ENCODE data around the gene TNS3. TPM values are rescaled to one million over a fixed set of nuclear protein-coding genes. Genes with fewer than 3 reads are reported as not detected.
"Not testable (repeated sequence)": the region's sequence is repeated elsewhere in the genome, so short reads cannot be mapped to it uniquely, and the experiment has no call there.

Gene TNS3
- total RNA-seq, 1 donor = 9.2 TPM

- peaks cover 5% of the 10 kb centered on the region for H3K4me1 ChIP-seq (ENCODE audit: insufficient read depth, low read length)
- H3K9me3 ChIP-seq (ENCODE audit: low read depth, low read length) = no peaks in the 10 kb centered on the region
- no peaks in the 10 kb centered on the region for H3K27me3 ChIP-seq (ENCODE audit: insufficient read depth, low read length)
- H3K4me3 ChIP-seq (ENCODE audit: low read length) = no peak overlapping the region
Measured at GRCh38 chr7:47548546-47548945, 33.4 kb downstream of the TNS3 start.

DNA sequence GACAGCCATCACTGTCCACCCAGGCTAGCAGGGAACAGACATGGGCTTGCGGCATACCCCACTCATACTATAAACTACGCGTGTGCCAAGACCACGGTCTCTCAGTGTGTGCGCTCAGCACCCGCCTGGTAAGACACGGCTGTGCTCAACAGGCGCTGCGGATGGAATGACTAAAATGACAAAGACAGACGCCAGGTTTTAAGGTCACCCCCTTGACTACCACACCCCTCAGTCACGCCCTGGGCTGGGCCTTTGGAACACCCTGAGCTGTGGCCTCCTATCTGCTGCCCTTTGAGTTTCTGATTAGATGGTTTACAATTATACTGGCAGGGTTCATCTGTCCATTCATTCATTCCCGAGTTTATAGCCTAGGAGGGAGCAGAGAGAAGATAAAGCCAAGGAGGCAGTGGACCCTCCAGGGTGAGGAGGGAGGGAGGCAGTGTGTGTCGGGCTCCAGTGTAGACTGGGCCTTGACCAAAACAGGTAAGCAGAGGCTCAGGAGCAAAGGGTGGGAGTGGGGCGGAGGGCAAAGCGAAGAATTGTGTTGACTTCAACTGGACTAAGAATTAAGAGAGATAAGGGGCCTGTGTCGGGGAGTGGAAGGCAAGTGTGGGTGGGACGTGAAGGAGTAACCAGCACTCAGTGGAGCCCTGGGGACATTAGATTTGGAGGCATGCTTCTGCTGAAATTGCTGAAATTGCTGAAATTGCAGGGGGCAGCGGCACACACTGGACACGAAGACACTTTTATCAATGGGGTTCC is 35.0 kb downstream of the TNS3 start:
- Histone ChIP-seq H3K9me3 (ENCODE audit: low read depth, low read length) (no peaks in the 10 kb centered on the region), H3K4me1 (ENCODE audit: insufficient read depth, low read length) (peaks cover 5% of the 10 kb centered on the region), H3K27me3 (ENCODE audit: insufficient read depth, low read length) (no peaks in the 10 kb centered on the region), H3K4me3 (ENCODE audit: low read length) (no peak overlapping the region)

DNA sequence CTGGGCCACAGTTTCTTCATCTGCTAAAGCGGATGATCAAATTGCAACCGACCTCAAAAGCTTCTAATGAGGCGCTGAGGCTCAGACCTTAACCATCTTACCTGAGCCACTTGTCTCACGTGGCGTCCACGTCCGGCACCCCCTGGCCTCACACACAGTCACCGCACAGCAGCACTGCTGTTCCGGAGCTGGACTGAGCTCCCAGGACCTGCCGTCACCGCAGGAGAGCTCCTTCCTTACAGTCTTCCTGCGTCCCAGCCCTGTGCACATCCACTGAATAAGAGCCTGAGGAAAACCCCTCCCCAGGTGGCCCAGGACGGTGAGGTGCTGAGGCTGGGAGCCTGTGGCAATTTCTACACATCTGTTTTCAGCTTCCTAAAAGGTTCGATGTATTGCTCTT is 35.7 kb downstream of the TNS3 start:
- H3K9me3 ChIP-seq (ENCODE audit: low read depth, low read length) = no peaks in the 10 kb centered on the region
- H3K27me3 ChIP-seq (ENCODE audit: insufficient read depth, low read length) = no peaks in the 10 kb centered on the region
- H3K4me3 ChIP-seq (ENCODE audit: low read length) = no peak overlapping the region
- H3K4me1 ChIP-seq (ENCODE audit: insufficient read depth, low read length) = peaks cover 5% of the 10 kb centered on the region

DNA sequence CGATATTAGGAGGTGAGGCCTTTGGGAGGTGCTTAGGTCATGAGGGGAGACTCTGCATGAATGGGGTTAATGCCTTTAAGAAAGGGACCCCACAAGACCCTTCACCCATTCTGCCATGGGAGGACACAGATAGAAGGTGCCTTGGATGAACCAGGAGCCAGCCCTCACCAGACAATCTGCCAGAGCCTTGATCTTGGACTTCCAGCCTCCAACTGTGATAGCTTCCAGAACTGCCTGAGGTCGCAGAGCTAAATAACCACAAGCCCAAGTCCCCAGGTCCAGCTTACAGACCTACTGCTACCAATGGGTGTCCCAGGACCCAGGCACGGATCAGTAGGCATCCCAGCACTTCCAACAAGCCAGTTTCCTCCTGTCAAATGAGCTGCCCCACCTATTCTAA is 37.5 kb downstream of the TNS3 start:
- Histone ChIP-seq H3K4me1 (ENCODE audit: insufficient read depth, low read length) (peaks cover 5% of the 10 kb centered on the region), H3K9me3 (ENCODE audit: low read depth, low read length) (no peaks in the 10 kb centered on the region), H3K27me3 (ENCODE audit: insufficient read depth, low read length) (no peaks in the 10 kb centered on the region), H3K4me3 (ENCODE audit: low read length) (no peak overlapping the region)

DNA sequence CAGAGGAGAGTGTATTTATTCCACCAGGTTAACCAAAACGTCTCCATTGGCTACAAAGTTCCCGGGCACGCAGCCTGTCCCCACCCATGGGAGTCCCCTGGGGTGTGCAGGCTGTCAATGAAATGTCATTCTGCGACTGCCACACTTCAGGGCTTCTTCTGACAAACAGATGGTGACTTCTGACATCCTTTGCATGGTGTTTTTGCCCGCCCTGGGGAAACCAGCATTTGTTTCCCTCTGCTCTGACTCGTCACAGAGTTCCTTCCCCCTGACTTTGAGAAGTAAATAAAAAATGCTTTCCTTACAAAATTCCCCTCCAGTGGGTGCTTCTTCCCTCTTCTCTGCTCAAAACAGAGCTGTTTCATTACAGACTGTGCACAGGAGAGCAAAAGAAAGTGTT is 38.2 kb downstream of the TNS3 start:
- Histone ChIP-seq H3K4me3 (ENCODE audit: low read length) (no peak overlapping the region), H3K4me1 (ENCODE audit: insufficient read depth, low read length) (peaks cover 5% of the 10 kb centered on the region), H3K27me3 (ENCODE audit: insufficient read depth, low read length) (no peaks in the 10 kb centered on the region), H3K9me3 (ENCODE audit: low read depth, low read length) (no peaks in the 10 kb centered on the region)

DNA sequence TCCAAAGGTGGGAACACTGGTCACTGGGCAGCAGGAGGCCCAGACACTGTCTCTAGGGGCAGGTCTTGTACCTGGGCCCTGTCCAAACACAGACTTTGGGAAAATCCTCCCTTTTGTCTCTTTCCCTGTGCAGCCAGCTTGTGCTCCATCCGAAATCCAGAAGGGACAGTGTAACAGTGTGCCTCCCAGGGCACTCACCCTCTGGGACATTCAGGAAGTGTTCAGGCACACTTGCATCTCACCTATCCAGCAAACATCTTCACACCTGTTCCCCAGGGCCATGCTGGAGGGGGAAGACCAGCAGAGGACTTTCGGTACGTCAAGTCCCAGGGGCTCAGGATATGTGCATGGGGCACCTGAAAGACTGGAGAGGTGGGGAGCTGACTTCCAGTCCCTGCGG is 38.9 kb downstream of the TNS3 start:
- Histone ChIP-seq H3K4me3 (ENCODE audit: low read length) (no peak overlapping the region), H3K4me1 (ENCODE audit: insufficient read depth, low read length) (peaks cover 5% of the 10 kb centered on the region), H3K27me3 (ENCODE audit: insufficient read depth, low read length) (no peaks in the 10 kb centered on the region), H3K9me3 (ENCODE audit: low read depth, low read length) (no peaks in the 10 kb centered on the region)

DNA sequence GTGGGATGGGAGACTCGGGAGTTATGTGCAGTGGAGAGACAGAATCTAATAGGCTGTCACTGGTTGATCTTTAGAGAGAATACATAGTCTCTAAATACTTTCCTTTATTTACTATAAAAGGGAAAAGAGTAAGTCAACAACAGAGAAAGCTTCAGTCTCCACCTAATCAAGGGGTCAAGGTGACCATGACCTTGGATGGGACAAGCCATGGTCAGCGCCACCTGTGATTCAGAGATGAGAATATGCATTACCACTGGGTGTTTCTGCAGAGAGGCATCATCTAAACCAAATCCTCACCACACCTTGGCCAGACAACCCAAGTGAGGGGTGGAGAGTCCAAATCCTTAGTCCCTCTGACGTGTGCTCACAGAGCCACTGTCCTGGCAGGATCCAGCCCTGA is 39.9 kb downstream of the TNS3 start:
- Histone ChIP-seq H3K4me1 (ENCODE audit: insufficient read depth, low read length) (peaks cover 10% of the 10 kb centered on the region), H3K27me3 (ENCODE audit: insufficient read depth, low read length) (peaks cover 4% of the 10 kb centered on the region), H3K4me3 (ENCODE audit: low read length) (no peak overlapping the region), H3K9me3 (ENCODE audit: low read depth, low read length) (no peaks in the 10 kb centered on the region)

- not testable (repeated sequence) for H3K4me3 ChIP-seq (ENCODE audit: low read length); H3K27me3 ChIP-seq (ENCODE audit: insufficient read depth, low read length); H3K9me3 ChIP-seq (ENCODE audit: low read depth, low read length)
- peaks cover 10% of the 10 kb centered on the region for H3K4me1 ChIP-seq (ENCODE audit: insufficient read depth, low read length)
Measured at GRCh38 chr7:47541485-47541884, 40.4 kb downstream of the TNS3 start.

GRCh38 chr7:47540387-47541350 is 41.2 kb downstream of the TNS3 start:
- no peaks in the 10 kb centered on the region for H3K9me3 ChIP-seq (ENCODE audit: low read depth, low read length)
- no peak overlapping the region for H3K4me3 ChIP-seq (ENCODE audit: low read length)
- H3K27me3 ChIP-seq (ENCODE audit: insufficient read depth, low read length) = peaks cover 4% of the 10 kb centered on the region
- H3K4me1 ChIP-seq (ENCODE audit: insufficient read depth, low read length) = peaks cover 10% of the 10 kb centered on the region

- no peak overlapping the region for H3K4me3 ChIP-seq (ENCODE audit: low read length)
- H3K9me3 ChIP-seq (ENCODE audit: low read depth, low read length) = no peaks in the 10 kb centered on the region
- peaks cover 4% of the 10 kb centered on the region for H3K27me3 ChIP-seq (ENCODE audit: insufficient read depth, low read length)
- peaks cover 10% of the 10 kb centered on the region for H3K4me1 ChIP-seq (ENCODE audit: insufficient read depth, low read length)
Measured at GRCh38 chr7:47540053-47540386, 41.9 kb downstream of the TNS3 start.

GRCh38 chr7:47539398-47540052 is 42.4 kb downstream of the TNS3 start:
- Histone ChIP-seq H3K27me3 (ENCODE audit: insufficient read depth, low read length) (peaks cover 4% of the 10 kb centered on the region), H3K4me1 (ENCODE audit: insufficient read depth, low read length) (peaks cover 10% of the 10 kb centered on the region), H3K4me3 (ENCODE audit: low read length) (no peak overlapping the region), H3K9me3 (ENCODE audit: low read depth, low read length) (no peaks in the 10 kb centered on the region)

DNA sequence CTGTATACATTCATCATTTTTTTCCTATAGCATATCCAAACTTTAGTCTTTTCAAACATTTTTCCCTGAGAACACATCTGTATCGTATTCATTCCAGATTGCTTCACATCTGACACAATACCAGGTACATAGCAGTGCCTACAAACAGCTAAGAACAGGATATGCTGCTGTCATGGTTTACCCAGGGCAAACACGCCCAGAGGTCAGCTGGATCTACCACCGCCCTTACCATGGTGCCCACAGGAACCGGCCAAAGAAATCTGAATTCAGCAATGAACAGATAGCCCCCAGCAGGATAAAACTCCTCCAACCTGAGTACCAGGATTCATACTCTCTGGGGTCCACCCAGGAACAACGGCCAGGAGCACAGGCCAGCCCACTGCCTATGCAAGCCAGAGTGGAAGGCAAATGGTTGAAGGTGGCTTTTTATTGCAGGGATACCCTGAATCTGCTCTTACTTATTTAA is 43.0 kb downstream of the TNS3 start:
- Histone ChIP-seq H3K4me1 (ENCODE audit: insufficient read depth, low read length) (peaks cover 5% of the 10 kb centered on the region), H3K27me3 (ENCODE audit: insufficient read depth, low read length) (peaks cover 4% of the 10 kb centered on the region), H3K9me3 (ENCODE audit: low read depth, low read length) (no peaks in the 10 kb centered on the region), H3K4me3 (ENCODE audit: low read length) (no peak overlapping the region)

GRCh38 chr7:47537716-47538675 is 43.9 kb downstream of the TNS3 start:
- H3K4me1 ChIP-seq (ENCODE audit: insufficient read depth, low read length) = peaks cover 5% of the 10 kb centered on the region
- H3K4me3 ChIP-seq (ENCODE audit: low read length) = no peak overlapping the region
- peaks cover 4% of the 10 kb centered on the region for H3K27me3 ChIP-seq (ENCODE audit: insufficient read depth, low read length)
- H3K9me3 ChIP-seq (ENCODE audit: low read depth, low read length) = no peaks in the 10 kb centered on the region
